Left lung (tissue), 14 donors: ENCODE measurements around the gene MGAT5B. TPM values are rescaled to one million over a fixed set of nuclear protein-coding genes. Genes with fewer than 3 reads are reported as not detected.
A peak's percentile ranks its signal among the peaks of the same experiment; 100 is the strongest.

Source experiments
- ATAC-seq: fragments of 200-7000 bp; cut with Tn5 transposase; one replicate; pipeline ENCODE4 v1.9.1; 2020; ENCODE audit warnings: moderate library complexity
- DNase-seq, 4 donors: peaks; one replicate each; pipeline ENCODE4 v3.0.0-alpha.2; 2013 to 2020
- H3K27ac ChIP-seq, 2 donors: fragments of 200-600 bp; sonication (generic) in 1 of 2; one replicate each; pipeline versions ENCODE4 v1.5.0 to v1.8.0; 2020 to 2021
- H3K27me3 ChIP-seq, 2 donors: fragments of 200-600 bp; sonication (generic) in 1 of 2; one replicate each; pipeline versions ENCODE4 v1.5.0 to v1.8.0; 2020 to 2021
- H3K36me3 ChIP-seq, 2 donors: fragments of 200-600 bp; sonication (generic) in 1 of 2; one replicate each; pipeline versions ENCODE4 v1.5.0 to v1.8.0; 2020 to 2021
- H3K4me1 ChIP-seq, 2 donors: fragments of 200-600 bp; one replicate each; pipeline ENCODE4 v1.8.0; 2021
- H3K4me3 ChIP-seq, 2 donors: fragments of 200-600 bp; sonication (generic) in 1 of 2; one replicate each; pipeline versions ENCODE4 v1.5.0 to v1.8.0; 2020 to 2021; ENCODE audit warnings: mild to moderate bottlenecking in 1 of 2
- H3K9me3 ChIP-seq, 2 donors: fragments of 200-600 bp; sonication (generic) in 1 of 2; one replicate each; pipeline versions ENCODE4 v1.5.0 to v1.8.0; 2020 to 2021
- CTCF ChIP-seq, 2 donors: fragments of 200-600 bp; sonication (generic) in 1 of 2; IDR thresholded peaks; one replicate each; pipeline versions ENCODE4 v1.5.0 to v1.8.0; 2021; ENCODE audit warnings: antibody characterized with exemption in 2 of 2
- intact Hi-C, 2 donors: fragments of 100-400 bp; cut with DNase I; formaldehyde crosslinking; loops; one replicate each; pipeline versions ENCODE4 v1.11.2 to v1.14.2; 2022
- long read RNA-seq, 12 donors: library from polyadenylated mRNA in 2 of 12; unstranded in 2 of 12; transcript quantifications; one replicate each; pipeline ENCODE4 v2.0.0 and lab custom pipeline, GENCODE V29; 2019 to 2026
- polyA plus RNA-seq, 6 donors: library from polyadenylated mRNA; unstranded; fragments of 120-200 nt; gene quantifications; one replicate each; pipeline ENCODE4 v1.2.1, GENCODE V29; 2013; ENCODE audit not compliant: insufficient read length in 6 of 6
- total RNA-seq, 2 donors: library from RNA; stranded (reverse); fragmentation: NEBNext Ultra II Directional; extraction: Animal tissue kit (Norgen Biotek cat#: 25700); gene quantifications; one replicate each; pipeline ENCODE4 v1.2.1, GENCODE V29; 2021
- donor health status: DM: no; HTN: yes; CAD: no.
- donor health status: DM: no; HTN: no; CAD: no.

The MGAT5B gene
- total RNA-seq (1 to 10 TPM; 1.0 to 1.2 TPM), polyA plus RNA-seq (1 to 10 TPM; 1.0 to 1.9 (median 1.5) TPM)
- long read RNA-seq, donor 1: 0 reads
- long read RNA-seq, donor 2: 0 reads
- long read RNA-seq, donor 3: 0 reads
- long read RNA-seq, donor 4: 0 reads
- long read RNA-seq, donor 5, full-length matches to known transcripts: 1 of 1 reads
- long read RNA-seq, donor 5, partial matches to known transcripts: 0 of 1 reads
- long read RNA-seq, donor 5, other reads (novel, unspliced or antisense): 0 of 1 reads
- long read RNA-seq, donor 6: 0 reads
- long read RNA-seq, donor 7: 0 reads
- long read RNA-seq, donor 8: 0 reads
- long read RNA-seq, donor 9: 0 reads
- long read RNA-seq, donor 10: 0 reads
- long read RNA-seq, donor 11: 0 reads
- long read RNA-seq, donor 12: 0 reads

- H3K4me1 ChIP-seq: peaks cover 0 to 25% of the 10 kb centered on the region in 2 donors
- TF ChIP-seq CTCF (IDR thresholded peaks at IDR 0.05): peak; percentile 88 to 91
- H3K9me3 ChIP-seq: no peaks in the 10 kb centered on the region
- intact Hi-C loops: loop anchor here in 1 of 2 donors (5.0 kb wide), 1 partner anchor 199 kb away; no protein-coding TSS in a partner anchor
- H3K36me3 ChIP-seq: no peaks in the 10 kb centered on the region
- ATAC-seq (peak; percentile 98), DNase-seq (peak; percentile 61 to 94 (median 80))
- H3K27ac ChIP-seq: no peak within 1 kb of the TSS
- H3K4me3 ChIP-seq: peak within 1 kb of the TSS in 1 of 2 donors; percentile 28
- peaks cover 27 to 89% of the 10 kb centered on the region in 2 donors for H3K27me3 ChIP-seq
Measured at GRCh38 chr17:76868176-76868668, at the start of gene MGAT5B. Gene MGAT5B, plus strand, starts transcription at chr17:76868404. Its CDS starts 626 bp downstream, at chr17:76869030.

GRCh38 chr17:76820039-76820438 lies 48.2 kb upstream of the MGAT5B start:
- Histone ChIP-seq H3K9me3 (no peaks in the 10 kb centered on the region), H3K27me3 (peaks cover 0 to 4% of the 10 kb centered on the region in 2 donors), H3K4me3 (no peak overlapping the region), H3K36me3 (no peaks in the 10 kb centered on the region), H3K4me1 (no peaks in the 10 kb centered on the region), H3K27ac (no peak overlapping the region)
- intact Hi-C loops: no loop called here
- no peak for TF ChIP-seq CTCF (IDR thresholded peaks at IDR 0.05)
- ATAC-seq (no peak), DNase-seq (no peak)

- no peak for ATAC-seq
- H3K9me3 ChIP-seq: no peaks in the 10 kb centered on the region
- intact Hi-C loops: no loop called here
- DNase-seq: no peak
- H3K36me3 ChIP-seq: no peaks in the 10 kb centered on the region
- H3K27ac ChIP-seq: no peak overlapping the region
- peaks cover 0 to 4% of the 10 kb centered on the region in 2 donors for H3K27me3 ChIP-seq
- no peak overlapping the region for H3K4me3 ChIP-seq
- no peaks in the 10 kb centered on the region for H3K4me1 ChIP-seq
- no peak for TF ChIP-seq CTCF (IDR thresholded peaks at IDR 0.05)
Measured at GRCh38 chr17:76820561-76820960, 47.6 kb upstream of the MGAT5B start.

GRCh38 chr17:76822184-76822778 lies 45.9 kb upstream of the MGAT5B start:
- Histone ChIP-seq H3K27ac (no peak overlapping the region), H3K27me3 (peaks cover 0 to 4% of the 10 kb centered on the region in 2 donors), H3K9me3 (no peaks in the 10 kb centered on the region), H3K4me3 (no peak overlapping the region), H3K36me3 (no peaks in the 10 kb centered on the region), H3K4me1 (no peaks in the 10 kb centered on the region)
- intact Hi-C loops: no loop called here
- TF ChIP-seq CTCF (IDR thresholded peaks at IDR 0.05): no peak
- no peak for DNase-seq
- ATAC-seq: no peak

- DNase-seq: no peak
- no peaks in the 10 kb centered on the region for H3K4me1 ChIP-seq
- intact Hi-C loops: no loop called here
Measured at GRCh38 chr17:76824093-76824492, 44.1 kb upstream of the MGAT5B start.

More at GRCh38 chr17:76824093-76824492, 44.1 kb upstream of the MGAT5B start:
- H3K36me3 ChIP-seq: no peaks in the 10 kb centered on the region
- no peak for TF ChIP-seq CTCF (IDR thresholded peaks at IDR 0.05)
- ATAC-seq: no peak
- no peaks in the 10 kb centered on the region for H3K9me3 ChIP-seq
- no peak overlapping the region for H3K27ac ChIP-seq
- H3K4me3 ChIP-seq: no peak overlapping the region
- peaks cover 0 to 4% of the 10 kb centered on the region in 2 donors for H3K27me3 ChIP-seq
